WTC11 (cell line): ENCODE data around the gene CCL17. TPM values are rescaled to one million over a fixed set of nuclear protein-coding genes. Genes with fewer than 3 reads are reported as not detected.

Experiments used
- ATAC-seq: fragments of 200-7000 bp; cut with Tn5 transposase; 2 replicates; pipeline ENCODE4 v1.10.0; 2021; ENCODE audit warnings: mild to moderate bottlenecking, moderate library complexity
- CTCF ChIA-PET: fragments of 300-600 bp; sonication (Branson Sonifier 250); formaldehyde crosslinking; loops from one replicate; lab custom pipeline; 2021; ENCODE audit warnings: antibody characterized with exemption; lab: Charles Lee
- POLR2A ChIA-PET: fragments of 350-600 bp; sonication (Branson Sonifier 250); formaldehyde crosslinking; loops from one replicate; lab custom pipeline; 2021; ENCODE audit warnings: antibody characterized with exemption; lab: Charles Lee
- DNase-seq: peaks from one replicate; pipeline ENCODE4 v3.0.0; 2021; ENCODE audit warnings: low spot score
- H3K27ac Mint-ChIP-seq: 2 replicates; pipeline ENCODE4 v1.8.0; 2021; ENCODE audit warnings: mixed read lengths
- H3K27me3 Mint-ChIP-seq: 2 replicates; pipeline ENCODE4 v1.8.0; 2021; ENCODE audit warnings: low read depth, mild to moderate bottlenecking, moderate library complexity, mixed read lengths
- H3K36me3 Mint-ChIP-seq: 2 replicates; pipeline ENCODE4 v1.8.0; 2021; ENCODE audit warnings: mixed read lengths
- H3K4me1 Mint-ChIP-seq: 2 replicates; pipeline ENCODE4 v1.8.0; 2022; ENCODE audit warnings: mixed read lengths
- H3K4me3 Mint-ChIP-seq: 2 replicates; pipeline ENCODE4 v1.8.0; 2021; ENCODE audit warnings: mild to moderate bottlenecking, moderate library complexity, mixed read lengths
- H3K9me3 Mint-ChIP-seq: 2 replicates; pipeline ENCODE4 v1.8.0; 2021; ENCODE audit warnings: mixed read lengths
- ATF2 ChIP-seq: sonication (generic); formaldehyde crosslinking; IDR thresholded peaks from 2 replicates; pipeline ENCODE4 v1.8.1; 2022; ENCODE audit warnings: low read depth, missing genetic modification reagents, borderline replicate concordance
- CTCF ChIP-seq: fragments of 200-600 bp; IDR thresholded peaks from 2 replicates; pipeline ENCODE4 v1.8.0; 2022; ENCODE audit warnings: antibody characterized with exemption
- EMX1 ChIP-seq: fragments of 250-450 bp; sonication (Bioruptor Pico); IDR thresholded peaks from 2 replicates; pipeline ENCODE4 v1.8.0; 2021; ENCODE audit warnings: mild to moderate bottlenecking
- FOXJ3 ChIP-seq: sonication (generic); formaldehyde crosslinking; IDR thresholded peaks from 2 replicates; pipeline ENCODE4 v1.9.0; 2021; ENCODE audit warnings: missing genetic modification reagents, mild to moderate bottlenecking, borderline replicate concordance
- MAX ChIP-seq: sonication (generic); formaldehyde crosslinking; IDR thresholded peaks from 2 replicates; pipeline ENCODE4 v1.8.0; 2022; ENCODE audit warnings: mild to moderate bottlenecking, missing genetic modification reagents
- MXD4 ChIP-seq: fragments of 250-450 bp; sonication (Bioruptor Pico); IDR thresholded peaks from 2 replicates; pipeline ENCODE4 v1.8.0; 2021; ENCODE audit warnings: mild to moderate bottlenecking, moderate library complexity, borderline replicate concordance
- NFE2L1 ChIP-seq: sonication (generic); formaldehyde crosslinking; IDR thresholded peaks from 2 replicates; pipeline ENCODE4 v1.8.1; 2023; ENCODE audit warnings: missing genetic modification reagents
- NR3C1 ChIP-seq: sonication (generic); formaldehyde crosslinking; conservative IDR thresholded peaks from 2 replicates; pipeline ENCODE4 v1.8.1; 2023; ENCODE audit warnings: low read depth, mild to moderate bottlenecking, missing genetic modification reagents
- RELA ChIP-seq: sonication (generic); formaldehyde crosslinking; IDR thresholded peaks from 2 replicates; pipeline ENCODE4 v1.8.1; 2022; ENCODE audit warnings: missing genetic modification reagents, mild to moderate bottlenecking, borderline replicate concordance
- SMAD3 ChIP-seq: sonication (generic); formaldehyde crosslinking; IDR thresholded peaks from 2 replicates; pipeline ENCODE4 v1.8.0; 2022; ENCODE audit warnings: missing genetic modification reagents, mild to moderate bottlenecking, borderline replicate concordance
- SOX15 ChIP-seq: fragments of 250-450 bp; sonication (Bioruptor Pico); IDR thresholded peaks from 2 replicates; pipeline ENCODE4 v1.9.0; 2021; ENCODE audit warnings: mild to moderate bottlenecking
- ZMAT4 ChIP-seq: fragments of 250-450 bp; sonication (Bioruptor Pico); IDR thresholded peaks from 2 replicates; pipeline ENCODE4 v1.9.0; 2021; ENCODE audit warnings: mild to moderate bottlenecking
- ZNF232 ChIP-seq: sonication (generic); formaldehyde crosslinking; IDR thresholded peaks from 2 replicates; pipeline ENCODE4 v1.8.0; 2022; ENCODE audit warnings: mild to moderate bottlenecking, missing genetic modification reagents
- ZNF396 ChIP-seq: fragments of 250-450 bp; sonication (Bioruptor Pico); IDR thresholded peaks from 2 replicates; pipeline ENCODE4 v1.8.0; 2021; ENCODE audit warnings: mild to moderate bottlenecking, moderate library complexity, borderline replicate concordance
- ZNF423 ChIP-seq: fragments of 250-450 bp; sonication (Bioruptor Pico); IDR thresholded peaks from 2 replicates; pipeline ENCODE4 v2.1.2; 2022; ENCODE audit warnings: mild to moderate bottlenecking, moderate library complexity
- ZSCAN18 ChIP-seq: fragments of 250-450 bp; sonication (Bioruptor Pico); IDR thresholded peaks from 2 replicates; pipeline ENCODE4 v2.1.2; 2022; ENCODE audit warnings: mild to moderate bottlenecking, moderate library complexity
- total RNA-seq: library from RNA; stranded (reverse); gene quantifications from 3 replicates; pipeline ENCODE4 v1.2.3, GENCODE V29; 2021
- TF ChIP-seq, protein P1 (sequence below): sonication (generic); formaldehyde crosslinking; IDR thresholded peaks from 2 replicates; pipeline ENCODE4 v1.8.1; 2022; ENCODE audit warnings: low read depth, mild to moderate bottlenecking, moderate library complexity, missing genetic modification reagents, borderline replicate concordance
- TF ChIP-seq, protein P2 (sequence below): sonication (generic); formaldehyde crosslinking; IDR thresholded peaks from 2 replicates; pipeline ENCODE4 v1.8.0; 2023; ENCODE audit warnings: mild to moderate bottlenecking, missing genetic modification reagents
- TF ChIP-seq, protein P3 (sequence below): sonication (generic); formaldehyde crosslinking; IDR thresholded peaks from 2 replicates; pipeline ENCODE4 v1.8.1; 2023; ENCODE audit warnings: mild to moderate bottlenecking, missing genetic modification reagents
- TF ChIP-seq, protein P4 (sequence below): sonication (generic); formaldehyde crosslinking; IDR thresholded peaks from 2 replicates; pipeline ENCODE4 v1.8.0; 2022; ENCODE audit warnings: mild to moderate bottlenecking, missing genetic modification reagents

CCL17 gene
- total RNA-seq, 1 experiment from 2014 or later: not detected

DNA sequence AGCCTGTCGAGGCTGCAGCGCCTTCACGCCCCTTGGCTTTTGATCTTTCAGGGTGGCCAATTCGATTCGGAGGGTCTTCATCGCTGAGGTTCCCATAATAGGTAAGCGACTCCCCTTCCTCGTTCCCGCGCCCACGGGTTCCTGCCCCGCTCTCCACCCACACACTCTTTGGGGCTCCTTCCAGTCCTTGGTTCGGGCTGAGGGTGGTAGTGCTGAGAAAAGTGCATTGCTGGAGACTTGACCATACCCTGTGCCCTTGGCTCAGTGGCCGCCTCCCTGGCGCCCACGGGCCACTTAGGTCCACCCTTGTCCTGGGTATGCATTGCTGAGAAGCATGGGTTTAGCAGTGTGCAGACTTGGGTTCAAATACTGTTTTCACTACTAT lies 58.4 kb downstream of the CCL17 start:
- Mint-ChIP-seq H3K36me3 (peaks cover 49% of the 10 kb centered on the region), H3K9me3 (no peaks in the 10 kb centered on the region), H3K4me3 (peak overlapping the region; percentile 100), H3K27ac (no peak overlapping the region), H3K4me1 (peaks cover 4% of the 10 kb centered on the region), H3K27me3 (no peaks in the 10 kb centered on the region)
- no peak for DNase-seq
- ChIA-PET CTCF (interaction anchor here (0.8 to 5.1 kb wide), 28 partner anchors 11 to 632 kb away, joined by 3 to 71 read pairs (median 5); partner anchors contain the start of genes CCDC102A, CIAPIN1, COQ9 and CX3CL1), POLR2A (interaction anchor here (0.7 to 1.6 kb wide), 3 partner anchors 16 to 66 kb away, joined by 3 to 5 read pairs (median 4); partner anchors contain the start of genes CIAPIN1 and COQ9)
- peak; percentile 23 for ATAC-seq
- TF ChIP-seq ATF2 (CRISPR knock-in tag) (no peak), SMAD3 (CRISPR knock-in tag) (no peak), NR3C1 (CRISPR knock-in tag) (no peak), ZNF232 (CRISPR knock-in tag) (no peak), RELA (CRISPR knock-in tag) (no peak), FOXJ3 (no peak), ZNF423 (no peak), NFE2L1 (CRISPR knock-in tag) (no peak), MXD4 (CRISPR knock-in tag) (no peak)
- TF ChIP-seq, protein P1, sequence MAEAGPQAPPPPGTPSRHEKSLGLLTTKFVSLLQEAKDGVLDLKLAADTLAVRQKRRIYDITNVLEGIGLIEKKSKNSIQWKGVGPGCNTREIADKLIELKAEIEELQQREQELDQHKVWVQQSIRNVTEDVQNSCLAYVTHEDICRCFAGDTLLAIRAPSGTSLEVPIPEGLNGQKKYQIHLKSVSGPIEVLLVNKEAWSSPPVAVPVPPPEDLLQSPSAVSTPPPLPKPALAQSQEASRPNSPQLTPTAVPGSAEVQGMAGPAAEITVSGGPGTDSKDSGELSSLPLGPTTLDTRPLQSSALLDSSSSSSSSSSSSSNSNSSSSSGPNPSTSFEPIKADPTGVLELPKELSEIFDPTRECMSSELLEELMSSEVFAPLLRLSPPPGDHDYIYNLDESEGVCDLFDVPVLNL: no peak
- TF ChIP-seq, protein P2, sequence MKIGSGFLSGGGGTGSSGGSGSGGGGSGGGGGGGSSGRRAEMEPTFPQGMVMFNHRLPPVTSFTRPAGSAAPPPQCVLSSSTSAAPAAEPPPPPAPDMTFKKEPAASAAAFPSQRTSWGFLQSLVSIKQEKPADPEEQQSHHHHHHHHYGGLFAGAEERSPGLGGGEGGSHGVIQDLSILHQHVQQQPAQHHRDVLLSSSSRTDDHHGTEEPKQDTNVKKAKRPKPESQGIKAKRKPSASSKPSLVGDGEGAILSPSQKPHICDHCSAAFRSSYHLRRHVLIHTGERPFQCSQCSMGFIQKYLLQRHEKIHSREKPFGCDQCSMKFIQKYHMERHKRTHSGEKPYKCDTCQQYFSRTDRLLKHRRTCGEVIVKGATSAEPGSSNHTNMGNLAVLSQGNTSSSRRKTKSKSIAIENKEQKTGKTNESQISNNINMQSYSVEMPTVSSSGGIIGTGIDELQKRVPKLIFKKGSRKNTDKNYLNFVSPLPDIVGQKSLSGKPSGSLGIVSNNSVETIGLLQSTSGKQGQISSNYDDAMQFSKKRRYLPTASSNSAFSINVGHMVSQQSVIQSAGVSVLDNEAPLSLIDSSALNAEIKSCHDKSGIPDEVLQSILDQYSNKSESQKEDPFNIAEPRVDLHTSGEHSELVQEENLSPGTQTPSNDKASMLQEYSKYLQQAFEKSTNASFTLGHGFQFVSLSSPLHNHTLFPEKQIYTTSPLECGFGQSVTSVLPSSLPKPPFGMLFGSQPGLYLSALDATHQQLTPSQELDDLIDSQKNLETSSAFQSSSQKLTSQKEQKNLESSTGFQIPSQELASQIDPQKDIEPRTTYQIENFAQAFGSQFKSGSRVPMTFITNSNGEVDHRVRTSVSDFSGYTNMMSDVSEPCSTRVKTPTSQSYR (CRISPR knock-in tag): no peak
- TF ChIP-seq, protein P3, sequence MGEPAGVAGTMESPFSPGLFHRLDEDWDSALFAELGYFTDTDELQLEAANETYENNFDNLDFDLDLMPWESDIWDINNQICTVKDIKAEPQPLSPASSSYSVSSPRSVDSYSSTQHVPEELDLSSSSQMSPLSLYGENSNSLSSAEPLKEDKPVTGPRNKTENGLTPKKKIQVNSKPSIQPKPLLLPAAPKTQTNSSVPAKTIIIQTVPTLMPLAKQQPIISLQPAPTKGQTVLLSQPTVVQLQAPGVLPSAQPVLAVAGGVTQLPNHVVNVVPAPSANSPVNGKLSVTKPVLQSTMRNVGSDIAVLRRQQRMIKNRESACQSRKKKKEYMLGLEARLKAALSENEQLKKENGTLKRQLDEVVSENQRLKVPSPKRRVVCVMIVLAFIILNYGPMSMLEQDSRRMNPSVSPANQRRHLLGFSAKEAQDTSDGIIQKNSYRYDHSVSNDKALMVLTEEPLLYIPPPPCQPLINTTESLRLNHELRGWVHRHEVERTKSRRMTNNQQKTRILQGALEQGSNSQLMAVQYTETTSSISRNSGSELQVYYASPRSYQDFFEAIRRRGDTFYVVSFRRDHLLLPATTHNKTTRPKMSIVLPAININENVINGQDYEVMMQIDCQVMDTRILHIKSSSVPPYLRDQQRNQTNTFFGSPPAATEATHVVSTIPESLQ (CRISPR knock-in tag): no peak
- TF ChIP-seq, protein P4, sequence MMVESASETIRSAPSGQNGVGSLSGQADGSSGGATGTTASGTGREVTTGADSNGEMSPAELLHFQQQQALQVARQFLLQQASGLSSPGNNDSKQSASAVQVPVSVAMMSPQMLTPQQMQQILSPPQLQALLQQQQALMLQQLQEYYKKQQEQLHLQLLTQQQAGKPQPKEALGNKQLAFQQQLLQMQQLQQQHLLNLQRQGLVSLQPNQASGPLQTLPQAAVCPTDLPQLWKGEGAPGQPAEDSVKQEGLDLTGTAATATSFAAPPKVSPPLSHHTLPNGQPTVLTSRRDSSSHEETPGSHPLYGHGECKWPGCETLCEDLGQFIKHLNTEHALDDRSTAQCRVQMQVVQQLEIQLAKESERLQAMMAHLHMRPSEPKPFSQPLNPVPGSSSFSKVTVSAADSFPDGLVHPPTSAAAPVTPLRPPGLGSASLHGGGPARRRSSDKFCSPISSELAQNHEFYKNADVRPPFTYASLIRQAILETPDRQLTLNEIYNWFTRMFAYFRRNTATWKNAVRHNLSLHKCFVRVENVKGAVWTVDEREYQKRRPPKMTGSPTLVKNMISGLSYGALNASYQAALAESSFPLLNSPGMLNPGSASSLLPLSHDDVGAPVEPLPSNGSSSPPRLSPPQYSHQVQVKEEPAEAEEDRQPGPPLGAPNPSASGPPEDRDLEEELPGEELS: no peak

DNA sequence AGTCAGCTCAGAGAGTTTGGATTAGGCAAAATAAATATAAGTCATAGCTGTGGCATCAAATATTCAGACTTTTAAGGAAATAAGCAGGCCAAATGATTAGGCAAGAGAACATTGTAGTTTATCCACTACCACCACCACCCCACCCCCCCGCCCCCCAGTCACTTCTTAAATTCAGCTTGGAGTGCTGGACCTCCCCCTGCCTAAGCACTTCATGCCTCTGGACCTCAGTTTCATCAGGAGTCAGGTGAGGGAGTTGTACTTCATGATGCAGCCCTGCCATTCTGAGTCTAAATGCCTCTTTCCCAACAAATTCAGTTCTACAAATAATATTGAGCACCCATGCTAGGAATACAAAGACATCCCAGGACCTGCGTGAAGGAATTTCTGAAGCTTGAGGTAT lies 60.0 kb downstream of the CCL17 start:
- Mint-ChIP-seq H3K4me3 (peak overlapping the region; percentile 100; the same call in 1 of the 2 replicates), H3K4me1 (peaks cover 4% of the 10 kb centered on the region), H3K9me3 (no peaks in the 10 kb centered on the region), H3K36me3 (peaks cover 62% of the 10 kb centered on the region), H3K27ac (no peak overlapping the region), H3K27me3 (no peaks in the 10 kb centered on the region)
- ChIA-PET POLR2A (interaction anchor here (0.5 kb wide), 1 partner anchor 19 kb away, joined by 3 read pairs; no protein-coding TSS in a partner anchor), CTCF (interaction anchor here (3.5 to 5.1 kb wide), 2 partner anchors 18 to 55 kb away, joined by 36 to 71 read pairs; partner anchors contain the start of genes CIAPIN1 and COQ9)
- ATAC-seq (no peak), DNase-seq (no peak)
- TF ChIP-seq MAX (no peak), SOX15 (no peak), ZSCAN18 (no peak), ZMAT4 (CRISPR knock-in tag) (no peak), CTCF (no peak), EMX1 (CRISPR knock-in tag) (no peak), ZNF396 (CRISPR knock-in tag) (no peak)
